HepG2 (cell line): ENCODE data around the gene CNNM4. TPM values are rescaled to one million over a fixed set of nuclear protein-coding genes. Genes with fewer than 3 reads are reported as not detected.

ENCODE experiments used
- E2F1 ChIP-seq: sonication (generic); formaldehyde crosslinking; IDR thresholded peaks from 2 replicates; pipeline ENCODE4 v1.5.0; 2020; ENCODE audit warnings: missing genetic modification reagents
- NONO ChIP-seq, 2 experiments: fragments of 450-650 bp in 1 of 2; sonication (generic) in 1 of 2; formaldehyde crosslinking in 1 of 2; IDR thresholded peaks in 1 of 2; conservative IDR thresholded peaks in 1 of 2; 2 replicates each; pipeline versions ENCODE4 v1.6.1 to v1.8.0; 2017 to 2022; ENCODE audit warnings: mild to moderate bottlenecking in 1 of 2, missing genetic modification reagents in 1 of 2, moderate library complexity in 1 of 2
- PCBP1 ChIP-seq: fragments of 200-400 bp; formaldehyde crosslinking; IDR thresholded peaks from 2 replicates; pipeline ENCODE4 v1.6.1; 2017; ENCODE audit warnings: mild to moderate bottlenecking, low read depth, low read length, borderline replicate concordance
- SMYD3 ChIP-seq: sonication (generic); formaldehyde crosslinking; IDR thresholded peaks from 2 replicates; pipeline ENCODE4 v1.8.1; 2023; ENCODE audit warnings: mild to moderate bottlenecking, missing genetic modification reagents
- TEF ChIP-seq: sonication (generic); formaldehyde crosslinking; IDR thresholded peaks from 2 replicates; pipeline ENCODE4 v1.5.0; 2020; ENCODE audit warnings: missing genetic modification reagents
- TFE3 ChIP-seq: IDR thresholded peaks from 2 replicates; pipeline ENCODE4 v1.6.1; 2016
- ZBTB7B ChIP-seq: sonication (generic); formaldehyde crosslinking; IDR thresholded peaks from 2 replicates; pipeline ENCODE4 v1.4.0; 2020; ENCODE audit warnings: missing genetic modification reagents
- ZNF18 ChIP-seq: sonication (generic); formaldehyde crosslinking; IDR thresholded peaks from 2 replicates; pipeline ENCODE4 v1.8.0; 2022; ENCODE audit warnings: mild to moderate bottlenecking, missing genetic modification reagents; ENCODE audit not compliant: insufficient replicate concordance
- ZNF407 ChIP-seq: sonication (generic); formaldehyde crosslinking; IDR thresholded peaks from one replicate; pipeline ENCODE4 v1.5.1; 2020; ENCODE audit warnings: mild to moderate bottlenecking, missing genetic modification reagents; ENCODE audit errors: not compliant biosample characterization
- polyA plus RNA-seq, 8 experiments: library from polyadenylated mRNA; depleted of rRNA in 3 of 8; stranded (reverse) in 7 of 8; unstranded in 1 of 8; fragments of >200 nt; fragmentation: Illumina TruSeq in 4 of 8; extraction: Trizol in 4 of 8; gene quantifications; 2 replicates each; pipeline versions ENCODE4 v1.2.1 to v1.2.3, GENCODE V29; 2011 to 2016; ENCODE audit warnings: low read depth in 4 of 8, missing spikeins in 1 of 8, mixed read lengths in 1 of 8; ENCODE audit not compliant: insufficient read depth in 1 of 8
- total RNA-seq, 5 experiments: library from RNA; depleted of rRNA; stranded (reverse); fragments of >200 nt; fragmentation: Illumina TruSeq; extraction: Trizol; gene quantifications; 2 replicates each; pipeline ENCODE4 v1.2.3, GENCODE V29; 2016; ENCODE audit warnings: low read depth in 1 of 5

The CNNM4 gene
- total and polyA plus RNA-seq, 2 of the 13 experiments (the other 11 are each of a cell fraction or from before 2014, with no cell fraction given), result 5.9 to 8.4 TPM

GRCh38 chr2:96767135-96767871 is 6.6 kb downstream of the CNNM4 start (continued):
- TF ChIP-seq ZNF407 (no peak), ZNF18 (no peak), TFE3 (CRISPR knock-in tag) (no peak), NONO (IDR thresholded peaks at IDR 0.05) (no peak), NONO (CRISPR knock-in tag; conservative IDR thresholded peaks at IDR 0.05) (no peak), SMYD3 (CRISPR knock-in tag) (no peak), TEF (CRISPR knock-in tag) (no peak), ZBTB7B (CRISPR knock-in tag) (no peak), PCBP1 (no peak), E2F1 (CRISPR knock-in tag) (no peak)
